A549 (cell line): ENCODE results near the gene ODAPH. TPM values are rescaled to one million over a fixed set of nuclear protein-coding genes. Genes with fewer than 3 reads are reported as not detected.
"Not testable (repeated sequence)": the region's sequence is repeated elsewhere in the genome, so short reads cannot be mapped to it uniquely, and the experiment has no call there.

ENCODE experiments used
- ATAC-seq, 2 experiments: fragments of 200-7000 bp in 1 of 2; fragments of >200 bp in 1 of 2; cut with Nextera tagmentation in 1 of 2; cut with Tn5 transposase in 1 of 2; 3 replicates each; pipeline versions ENCODE4 v1.8.0 to v1.9.1; 2018 to 2020; ENCODE audit warnings: mild to moderate bottlenecking in 1 of 2, moderate library complexity in 1 of 2
- CTCF ChIA-PET: fragments of 300-600 bp; sonication (Branson Sonifier 250); formaldehyde crosslinking; extraction: SDS; loops from one replicate; lab custom pipeline; 2021; ENCODE audit warnings: antibody characterized with exemption, inconsistent platforms; lab: Yijun Ruan, JAX
- POLR2A ChIA-PET: fragments of 350-600 bp; formaldehyde crosslinking; extraction: SDS; loops from one replicate; lab custom pipeline; 2021; ENCODE audit warnings: antibody characterized with exemption, inconsistent platforms; lab: Yijun Ruan, JAX
- DNase-seq, 2 experiments: peaks; one replicate each; pipeline versions ENCODE4 v3.0.0 to v3.0.0-alpha.2; 2011 to 2016; ENCODE audit warnings: low read depth in 1 of 2, low spot score in 1 of 2
- FAIRE-seq: peaks from 2 replicates; lab custom pipeline; 2011; peaks lifted over from hg19 to GRCh38; lab: Jason Lieb, UNC
- H3K27ac ChIP-seq, 2 experiments: fragments of >200 bp; sonication (Bioruptor Twin); formaldehyde crosslinking; 3 replicates each; pipeline ENCODE4 v1.5.1; 2016 to 2017
- H3K4me1 ChIP-seq: fragments of >200 bp; sonication (Bioruptor Twin); formaldehyde crosslinking; 3 replicates; pipeline ENCODE4 v1.6.1; 2016
- H3K4me2 ChIP-seq: fragments of >200 bp; sonication (Bioruptor Twin); formaldehyde crosslinking; 3 replicates; pipeline ENCODE4 v1.6.1; 2016
- H3K4me3 ChIP-seq: fragments of >200 bp; sonication (Bioruptor Twin); formaldehyde crosslinking; 3 replicates; pipeline ENCODE4 v1.5.1; 2016
- H3K9me3 ChIP-seq: fragments of >200 bp; sonication (Bioruptor Twin); formaldehyde crosslinking; 3 replicates; pipeline ENCODE4 v1.6.1; 2016
- EHF ChIP-seq: fragments of 250-450 bp; sonication (Bioruptor Pico); IDR thresholded peaks from 2 replicates; pipeline ENCODE4 v1.5.0; 2020; ENCODE audit warnings: mild to moderate bottlenecking
- EHMT2 ChIP-seq: fragments of 200-600 bp; sonication (generic); IDR thresholded peaks from 2 replicates; pipeline ENCODE4 v1.6.1; 2016; ENCODE audit warnings: antibody characterized with exemption, low read depth, mild to moderate bottlenecking, moderate library complexity
- EP300 ChIP-seq, 2 experiments: fragments of >200 bp; sonication (Bioruptor Twin); formaldehyde crosslinking; IDR thresholded peaks; 2 replicates in 1 of 2; 3 replicates in 1 of 2; pipeline ENCODE4 v1.6.1; 2016 to 2017
- ESRRA ChIP-seq: fragments of 150-350 bp; IDR thresholded peaks from 2 replicates; pipeline ENCODE4 v1.6.1; 2014; ENCODE audit warnings: mild to moderate bottlenecking, low read length, borderline replicate concordance
- HEYL ChIP-seq: fragments of 250-450 bp; sonication (Bioruptor Pico); IDR thresholded peaks from 2 replicates; pipeline ENCODE4 v1.8.0; 2021; ENCODE audit warnings: mild to moderate bottlenecking, moderate library complexity
- MAX ChIP-seq: IDR thresholded peaks from 2 replicates; pipeline ENCODE4 v1.6.1; 2012
- REST ChIP-seq: fragments of 200-600 bp; sonication (generic); IDR thresholded peaks from 2 replicates; pipeline ENCODE4 v1.6.1; 2016; ENCODE audit warnings: antibody characterized with exemption, mild to moderate bottlenecking, moderate library complexity
- WGBS: methylation state at CpG from one replicate; pipeline ENCODE4 v1.1.6; 2017; ENCODE audit errors: missing lambda C conversion rate; 5-methylcytosine and 5-hydroxymethylcytosine counted together
- polyA plus RNA-seq, 4 experiments: library from polyadenylated mRNA; depleted of rRNA in 3 of 4; stranded (reverse); fragments of >200 nt; fragmentation: RNase III in 1 of 4; extraction: RNeasy Plus Mini Kit Qiagen cat#74134 plus additional on column Dnase treatment in 1 of 4; gene quantifications; 2 replicates in 3 of 4; 3 replicates in 1 of 4; pipeline ENCODE4 v1.2.3, GENCODE V29; 2011 to 2017

The ODAPH gene
- polyA plus RNA-seq, 2 of the 4 experiments (the other 2 are of a cell fraction): 0.06 to 0.08 TPM

DNA sequence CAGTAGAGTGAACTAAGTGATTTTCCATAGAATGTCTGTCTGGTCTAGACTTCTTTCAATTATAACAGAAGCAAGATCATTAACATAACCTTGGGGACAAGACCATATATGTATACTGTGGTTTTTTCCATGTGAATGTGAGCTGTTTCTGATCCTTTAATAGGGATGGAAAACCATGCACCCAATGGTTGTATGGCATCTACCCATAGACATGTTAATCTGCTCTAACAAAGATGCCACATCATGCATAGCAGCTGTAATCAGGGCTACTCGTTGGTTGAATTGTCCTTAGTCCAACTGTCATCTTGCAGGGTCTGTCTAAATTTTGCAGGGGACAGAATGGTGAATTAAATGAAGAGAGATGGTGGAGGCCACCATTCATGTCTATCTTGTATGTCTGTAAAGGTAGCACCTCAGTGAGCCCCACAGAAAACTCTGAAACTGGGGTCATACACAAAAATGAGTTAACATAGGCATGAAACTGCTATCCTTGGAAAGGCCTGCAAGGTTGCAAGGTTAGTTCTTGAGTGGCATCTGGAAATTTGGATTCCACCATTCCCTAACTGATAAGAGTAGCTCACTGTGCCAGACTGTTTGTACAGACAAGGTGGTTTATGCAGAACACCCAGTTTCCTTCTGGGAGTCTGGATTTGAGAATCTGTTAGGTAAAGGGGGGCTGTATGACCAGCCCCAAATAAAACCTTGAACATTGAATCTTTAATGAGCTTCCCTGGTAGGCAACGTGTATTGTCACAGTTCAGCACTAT, 25.1 kb upstream of the ODAPH start (continued):
- no peak for TF ChIP-seq REST
- no peak for TF ChIP-seq ESRRA
- TF ChIP-seq EHF (CRISPR knock-in tag): no peak
- no peak for TF ChIP-seq HEYL (CRISPR knock-in tag)
- no peak for TF ChIP-seq MAX
- no peak for TF ChIP-seq EHMT2
- no peak for TF ChIP-seq EP300 (IDR thresholded peaks at IDR 0.05)

DNA sequence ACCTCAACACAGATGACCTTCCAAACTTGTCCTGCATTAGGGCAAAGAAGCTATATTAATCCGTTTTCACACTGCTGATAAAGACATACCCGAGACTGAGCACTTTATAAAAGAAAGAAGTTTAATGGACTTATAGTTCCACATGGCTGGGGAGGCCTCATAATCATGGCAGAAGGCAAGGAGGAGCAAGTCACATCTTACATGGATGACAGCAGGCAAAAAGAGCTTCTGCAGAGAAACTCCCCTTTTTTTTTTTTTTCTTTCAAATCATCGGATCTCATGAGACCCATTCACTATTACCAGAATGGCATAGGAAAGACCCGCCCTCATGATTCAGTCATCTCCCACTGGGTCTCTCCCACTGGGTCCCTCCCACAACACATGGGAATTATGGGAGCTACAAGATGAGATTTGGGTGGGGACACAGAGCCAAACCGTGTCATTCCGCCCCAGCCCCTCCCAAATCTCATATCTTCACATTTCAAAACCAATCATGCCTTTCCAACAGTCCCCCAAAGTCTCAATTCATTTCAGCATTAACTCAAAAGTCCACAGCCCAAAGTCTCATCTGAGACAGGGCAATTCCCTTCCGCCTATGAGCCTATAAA, 24.2 kb upstream of the ODAPH start:
- H3K4me1 ChIP-seq, POLR2A ChIA-PET, H3K4me2 ChIP-seq, FAIRE-seq, H3K9me3 ChIP-seq, H3K27ac ChIP-seq, DNase-seq, H3K4me3 ChIP-seq, ATAC-seq: not testable (repeated sequence)
- WGBS: 90% methylated on average over 7 of the region's 7 CpGs
- CTCF ChIA-PET: interaction anchor here (1.2 kb wide), 1 partner anchor 10 kb away, joined by 3 read pairs; no protein-coding TSS in a partner anchor

DNA sequence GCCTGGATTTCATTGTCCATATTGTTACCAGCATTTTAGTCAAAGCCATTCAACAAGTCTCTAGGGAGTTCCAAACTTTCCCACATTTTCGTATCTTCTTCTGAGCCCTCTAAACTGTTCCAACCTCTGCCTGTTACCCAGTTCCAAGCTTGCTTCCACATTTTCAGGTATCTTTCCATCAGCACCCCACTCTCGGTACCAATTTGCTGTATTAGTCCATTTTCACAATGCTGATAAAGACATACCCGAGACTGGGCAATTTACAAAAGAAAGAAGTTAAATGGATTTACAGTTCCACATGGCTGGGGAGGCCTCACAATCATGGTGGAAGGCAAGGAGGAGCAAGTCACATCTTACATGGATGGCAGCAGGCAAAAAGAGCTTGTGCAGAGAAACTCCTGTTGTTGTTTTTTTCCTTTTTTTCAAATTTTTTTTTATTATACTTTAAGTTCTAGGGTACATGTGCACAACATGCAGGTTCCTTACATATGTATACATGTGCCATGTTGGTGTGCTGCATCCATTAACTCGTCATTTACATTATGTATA, 22.5 kb upstream of the ODAPH start:
- CTCF ChIA-PET, POLR2A ChIA-PET: not testable (repeated sequence)

GRCh38 chr4:75533926-75534325, 21.9 kb upstream of the ODAPH start:
- H3K27ac ChIP-seq, POLR2A ChIA-PET, DNase-seq, FAIRE-seq, H3K9me3 ChIP-seq, ATAC-seq, H3K4me2 ChIP-seq, CTCF ChIA-PET, H3K4me3 ChIP-seq, H3K4me1 ChIP-seq: not testable (repeated sequence)

More for the DNA sequence above, 22.5 kb upstream of the ODAPH start:
- not testable (repeated sequence) for FAIRE-seq, H3K27ac ChIP-seq, ATAC-seq, H3K9me3 ChIP-seq, H3K4me2 ChIP-seq, H3K4me1 ChIP-seq, DNase-seq, H3K4me3 ChIP-seq
- WGBS: 97% methylated on average over 4 of the region's 4 CpGs

DNA sequence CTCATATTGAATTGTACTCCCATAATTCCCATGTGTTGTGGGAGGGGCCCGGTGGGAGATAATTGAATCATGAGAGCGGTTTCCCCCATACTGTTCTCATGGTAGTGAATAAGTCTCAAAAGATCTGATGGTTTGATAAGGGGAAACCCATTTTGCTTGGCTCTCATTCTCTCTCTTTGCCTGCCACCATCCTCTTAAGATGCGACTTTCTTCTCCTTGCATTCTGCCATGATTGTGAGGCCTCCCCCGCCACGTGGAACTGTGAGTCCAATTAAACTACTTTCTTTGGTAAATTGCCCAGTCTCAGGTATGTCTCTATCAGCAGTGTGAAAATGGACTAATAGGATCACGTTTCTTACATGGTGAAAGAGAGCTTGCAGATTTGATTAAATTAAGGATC, 18.6 kb upstream of the ODAPH start:
- ATAC-seq, H3K27ac ChIP-seq, H3K9me3 ChIP-seq, H3K4me2 ChIP-seq, H3K4me3 ChIP-seq, CTCF ChIA-PET, H3K4me1 ChIP-seq, POLR2A ChIA-PET, DNase-seq, FAIRE-seq: not testable (repeated sequence)
- WGBS: 90% methylated on average over 6 of the region's 6 CpGs
